Right lobe of liver (tissue), 6 donors: ENCODE measurements around the gene P2RY6. TPM values are rescaled to one million over a fixed set of nuclear protein-coding genes. Genes with fewer than 3 reads are reported as not detected.

ENCODE experiments used
- ATAC-seq, 4 donors: fragments of 200-7000 bp; cut with Tn5 transposase; one replicate each; pipeline ENCODE4 v1.9.1; 2020; ENCODE audit warnings: mild to moderate bottlenecking in 4 of 4, moderate library complexity in 4 of 4
- DNase-seq, 3 donors: peaks; one replicate each; pipeline ENCODE4 v3.0.0-alpha.2; 2020
- H3K27ac ChIP-seq, 3 donors: fragments of 200-600 bp; one replicate each; pipeline ENCODE4 v1.8.0; 2022
- H3K27me3 ChIP-seq, 2 donors: fragments of 200-600 bp; one replicate each; pipeline ENCODE4 v1.8.0; 2022
- H3K36me3 ChIP-seq, 4 donors: fragments of 200-600 bp; sonication (generic) in 1 of 4; one replicate each; pipeline versions ENCODE4 v1.5.1 to v1.8.0; 2017 to 2022; ENCODE audit warnings: control low read depth in 1 of 4
- H3K4me1 ChIP-seq, 4 donors: fragments of 200-600 bp; sonication (generic) in 1 of 4; one replicate each; pipeline versions ENCODE4 v1.5.1 to v1.8.0; 2017 to 2022; ENCODE audit warnings: control low read depth in 1 of 4
- H3K4me3 ChIP-seq, 3 donors: fragments of 200-600 bp; one replicate each; pipeline ENCODE4 v1.8.0; 2022
- H3K9me3 ChIP-seq, 4 donors: fragments of 200-600 bp; sonication (generic) in 1 of 4; one replicate each; pipeline versions ENCODE4 v1.5.1 to v1.8.0; 2017 to 2022; ENCODE audit warnings: control low read depth in 1 of 4
- POLR2A ChIP-seq: fragments of 450-650 bp; IDR thresholded peaks from one replicate; pipeline ENCODE4 v1.6.1; 2017; ENCODE audit warnings: antibody characterized with exemption, mild to moderate bottlenecking
- WGBS: methylation state at CpG from one replicate; pipeline ENCODE4 v1.1.6; 2018; ENCODE audit warnings: low coverage, low lambda C conversion rate; ENCODE audit not compliant: insufficient coverage; ENCODE audit errors: missing lambda C conversion rate; 5-methylcytosine and 5-hydroxymethylcytosine counted together
- intact Hi-C, 2 donors: fragments of 100-400 bp; cut with DNase I; formaldehyde crosslinking; loops; one replicate each; pipeline versions ENCODE4 v1.11.2 to v1.14.1; 2022
- long read RNA-seq: library from polyadenylated mRNA; unstranded; transcript quantifications from one replicate; pipeline ENCODE4 v2.0.0, GENCODE V29; 2019
- total RNA-seq, 6 experiments: library from RNA; depleted of rRNA in 2 of 6; stranded (reverse); fragments of >200 nt in 2 of 6; fragmentation: NEBNext Ultra II Directional in 3 of 6; extraction: Animal tissue kit (Norgen Biotek cat#: 25700) in 3 of 6; gene quantifications; one replicate each; pipeline versions ENCODE4 v1.1.0 to v1.2.4, GENCODE V29; 2016 to 2023
- TF ChIP-seq, protein P1 (sequence below), 4 donors: fragments of 200-600 bp in 3 of 4; fragments of 450-650 bp in 1 of 4; IDR thresholded peaks; one replicate each; pipeline versions ENCODE4 v1.5.1 to v1.8.0; 2016 to 2022; ENCODE audit warnings: antibody characterized with exemption in 4 of 4, mild to moderate bottlenecking in 2 of 4
- donor health status: DM: no; HTN: yes; CAD: no.
- donor health status: DM: no; HTN: no; CAD: no.
- donor health status: DM: no; HTN: no; CAD: no.
- donor health status: DM: no; HTN: yes; CAD: no.
- donor health status: DM: no; HTN: yes; CAD: no.

P2RY6 gene, protein sequence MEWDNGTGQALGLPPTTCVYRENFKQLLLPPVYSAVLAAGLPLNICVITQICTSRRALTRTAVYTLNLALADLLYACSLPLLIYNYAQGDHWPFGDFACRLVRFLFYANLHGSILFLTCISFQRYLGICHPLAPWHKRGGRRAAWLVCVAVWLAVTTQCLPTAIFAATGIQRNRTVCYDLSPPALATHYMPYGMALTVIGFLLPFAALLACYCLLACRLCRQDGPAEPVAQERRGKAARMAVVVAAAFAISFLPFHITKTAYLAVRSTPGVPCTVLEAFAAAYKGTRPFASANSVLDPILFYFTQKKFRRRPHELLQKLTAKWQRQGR
- total RNA-seq = 1 to 10 TPM in 1 of 6 experiments, under 1 TPM in 5; 0.24 to 1.8 (median 0.62) TPM
- long read RNA-seq = 0 reads

DNA sequence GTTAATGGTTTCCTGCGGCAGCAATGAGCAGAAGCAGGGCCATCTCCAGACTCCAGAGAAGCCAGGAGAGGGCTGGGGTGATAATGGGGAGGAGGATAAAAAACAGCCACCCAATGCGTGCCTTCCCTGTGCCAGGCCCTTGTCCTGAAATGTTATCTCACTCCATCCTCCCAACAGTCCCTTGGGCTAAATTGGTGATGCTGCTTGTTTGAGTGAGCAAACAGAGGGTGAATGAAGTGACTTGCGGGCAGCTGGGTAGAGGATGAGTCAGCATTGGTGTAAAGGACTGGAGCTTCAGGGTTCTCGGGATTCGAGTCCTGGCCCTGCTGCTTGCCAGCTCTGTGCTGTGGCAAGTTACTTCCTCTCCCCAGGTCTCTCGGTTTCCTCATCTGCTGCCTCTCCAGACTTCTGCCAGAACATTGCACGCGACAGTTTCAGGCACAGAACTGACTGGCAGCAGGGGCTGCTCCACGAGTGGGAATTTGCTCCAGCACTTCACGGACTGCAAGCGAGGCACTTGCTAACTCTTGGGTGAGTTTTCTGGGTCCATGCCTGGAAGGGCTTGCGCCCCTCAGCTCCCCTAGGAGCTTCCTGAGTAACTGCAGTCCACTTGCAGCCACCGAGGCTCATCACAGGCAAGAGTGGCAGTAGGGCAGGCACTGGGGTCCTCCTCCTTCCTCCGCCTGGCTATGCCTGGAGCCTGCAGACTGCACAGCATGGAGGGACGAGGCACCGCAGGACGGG, at the start of gene P2RY6:
TSS of gene P2RY6 (plus strand) at position 403 of the 744 bp plus-strand sequence. CDS start 24,181 bp downstream, outside the sequence.
- WGBS = 56% methylated on average over 8 of the region's 17 CpGs
- Histone ChIP-seq H3K4me3 (peak within 1 kb of the TSS in 1 of 3 donors; percentile 13), H3K36me3 (no peaks in the 10 kb centered on the region), H3K4me1 (no peaks in the 10 kb centered on the region), H3K27me3 (no peaks in the 10 kb centered on the region), H3K9me3 (no peaks in the 10 kb centered on the region), H3K27ac (no peak within 1 kb of the TSS)
- intact Hi-C loops = no loop called here
- no peak for TF ChIP-seq POLR2A
- TF ChIP-seq, protein P1, sequence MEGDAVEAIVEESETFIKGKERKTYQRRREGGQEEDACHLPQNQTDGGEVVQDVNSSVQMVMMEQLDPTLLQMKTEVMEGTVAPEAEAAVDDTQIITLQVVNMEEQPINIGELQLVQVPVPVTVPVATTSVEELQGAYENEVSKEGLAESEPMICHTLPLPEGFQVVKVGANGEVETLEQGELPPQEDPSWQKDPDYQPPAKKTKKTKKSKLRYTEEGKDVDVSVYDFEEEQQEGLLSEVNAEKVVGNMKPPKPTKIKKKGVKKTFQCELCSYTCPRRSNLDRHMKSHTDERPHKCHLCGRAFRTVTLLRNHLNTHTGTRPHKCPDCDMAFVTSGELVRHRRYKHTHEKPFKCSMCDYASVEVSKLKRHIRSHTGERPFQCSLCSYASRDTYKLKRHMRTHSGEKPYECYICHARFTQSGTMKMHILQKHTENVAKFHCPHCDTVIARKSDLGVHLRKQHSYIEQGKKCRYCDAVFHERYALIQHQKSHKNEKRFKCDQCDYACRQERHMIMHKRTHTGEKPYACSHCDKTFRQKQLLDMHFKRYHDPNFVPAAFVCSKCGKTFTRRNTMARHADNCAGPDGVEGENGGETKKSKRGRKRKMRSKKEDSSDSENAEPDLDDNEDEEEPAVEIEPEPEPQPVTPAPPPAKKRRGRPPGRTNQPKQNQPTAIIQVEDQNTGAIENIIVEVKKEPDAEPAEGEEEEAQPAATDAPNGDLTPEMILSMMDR (IDR thresholded peaks at IDR 0.05) = no peak
- ATAC-seq (peak; percentile 37 to 64 (median 48)), DNase-seq (peak in 1 of 3 donors; percentile 42)

DNA sequence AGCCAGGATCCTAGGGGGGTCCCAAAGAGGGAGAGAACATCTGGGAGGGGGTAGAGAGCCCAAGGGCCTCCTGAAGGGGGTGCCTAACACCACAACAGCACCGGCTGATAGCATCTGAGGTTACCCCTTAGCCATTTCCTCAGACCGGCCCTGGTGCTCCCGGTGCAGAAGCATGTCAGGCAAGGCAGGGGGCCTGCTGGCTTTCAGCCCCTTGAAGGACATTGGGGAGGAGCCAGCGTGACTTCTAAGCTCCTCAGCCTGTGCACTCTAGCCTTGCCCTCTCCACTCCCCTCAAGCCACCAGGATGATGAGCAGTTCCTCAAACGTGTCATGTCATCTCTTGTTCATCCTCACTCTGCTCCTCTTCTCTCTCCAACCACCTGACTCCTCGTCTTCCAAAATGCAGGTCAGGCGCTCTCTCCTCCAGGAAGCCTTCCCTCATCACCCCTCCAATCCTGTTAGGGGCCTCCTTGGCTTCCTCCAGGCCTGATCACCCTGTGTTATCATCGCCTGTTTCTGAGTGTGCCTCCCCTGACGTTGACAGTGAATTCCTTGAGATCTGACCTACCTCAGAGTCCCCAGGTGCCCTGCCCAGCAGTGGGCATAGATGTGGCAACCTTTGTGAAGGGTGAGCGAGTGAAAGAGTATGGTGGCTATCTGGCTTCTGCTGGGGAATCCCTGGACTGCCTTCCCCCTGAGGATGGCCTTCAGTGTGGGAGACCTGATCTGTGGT, 48.0 kb upstream of the P2RY6 start:
- H3K27ac ChIP-seq = no peak overlapping the region
- no peaks in the 10 kb centered on the region for H3K36me3 ChIP-seq
- no peaks in the 10 kb centered on the region for H3K27me3 ChIP-seq
- ATAC-seq (peak in 1 of 4 donors; percentile 4), DNase-seq (no peak)
- H3K9me3 ChIP-seq = no peaks in the 10 kb centered on the region
- TF ChIP-seq POLR2A = no peak
- TF ChIP-seq, protein P1 (IDR thresholded peaks at IDR 0.05) = no peak
- no peak overlapping the region for H3K4me3 ChIP-seq
- peaks cover 0 to 5% (median 0%) of the 10 kb centered on the region in 4 donors for H3K4me1 ChIP-seq
- intact Hi-C loops = no loop called here
- WGBS = 58% methylated on average over 7 of the region's 10 CpGs

DNA sequence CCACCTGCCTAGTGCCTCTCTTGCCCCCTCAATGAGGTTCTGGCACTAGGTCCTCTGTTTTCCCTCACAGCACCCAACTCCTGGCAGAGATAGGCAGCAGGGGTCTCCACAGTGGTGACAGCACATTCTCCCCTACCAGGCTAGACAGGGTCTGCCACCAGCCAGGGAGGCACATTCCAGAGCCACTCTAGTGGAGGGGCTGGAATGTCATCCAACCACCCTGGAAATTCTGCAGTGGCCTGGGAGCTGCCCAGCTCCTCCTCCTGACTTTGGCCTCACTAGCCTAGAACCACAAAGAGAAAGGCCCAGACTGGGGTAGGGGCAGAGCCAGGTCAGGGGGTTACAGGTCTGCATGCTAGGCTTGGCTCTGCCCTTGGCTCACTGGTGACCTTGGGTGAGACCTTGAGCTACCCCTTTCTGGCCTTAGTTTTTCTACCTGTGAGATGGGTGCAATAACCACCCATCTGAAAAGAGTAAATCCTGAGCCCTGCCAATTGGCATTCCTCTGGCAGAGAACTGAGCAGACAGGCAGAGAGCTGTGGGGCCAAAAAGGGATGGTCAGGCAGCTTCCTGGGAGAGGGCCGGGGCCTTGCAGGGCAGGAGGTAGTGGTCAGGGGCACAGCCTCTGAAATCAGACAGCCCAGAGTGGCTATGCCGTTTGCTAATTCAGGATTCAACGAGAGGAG, 47.0 kb upstream of the P2RY6 start:
- TF ChIP-seq, protein P1 (IDR thresholded peaks at IDR 0.05) = no peak
- no peak for TF ChIP-seq POLR2A
- DNase-seq (no peak), ATAC-seq (no peak)
- intact Hi-C loops = no loop called here
- peaks cover 0 to 5% (median 0%) of the 10 kb centered on the region in 4 donors for H3K4me1 ChIP-seq
- H3K4me3 ChIP-seq = no peak overlapping the region
- no peaks in the 10 kb centered on the region for H3K27me3 ChIP-seq
- H3K9me3 ChIP-seq = no peaks in the 10 kb centered on the region
- no peak overlapping the region for H3K27ac ChIP-seq
- 54% methylated on average over 3 of the region's 3 CpGs for WGBS
- no peaks in the 10 kb centered on the region for H3K36me3 ChIP-seq

- 100% methylated on average over 5 of the region's 7 CpGs for WGBS
- intact Hi-C loops = no loop called here
- Histone ChIP-seq H3K4me3 (no peak overlapping the region), H3K36me3 (no peaks in the 10 kb centered on the region), H3K9me3 (no peaks in the 10 kb centered on the region), H3K4me1 (peaks cover 0 to 5% (median 0%) of the 10 kb centered on the region in 4 donors), H3K27ac (no peak overlapping the region), H3K27me3 (no peaks in the 10 kb centered on the region)
- ATAC-seq = no peak
- no peak for DNase-seq
- TF ChIP-seq, protein P1 (IDR thresholded peaks at IDR 0.05) = no peak
- no peak for TF ChIP-seq POLR2A
Observed at GRCh38 chr11:73225851-73226250, 46.3 kb upstream of the P2RY6 start.
